SKM-1 (cell line): Measurements from ENCODE around the gene FYTTD1.
"Not testable (repeated sequence)": the region's sequence is repeated elsewhere in the genome, so short reads cannot be mapped to it uniquely, and the experiment has no call there.

Experiments
- DNase-seq: peaks from one replicate; lab custom pipeline; 2025; ENCODE audit not compliant: unreplicated experiment; lab: John Stamatoyannopoulos, UW

The FYTTD1 gene, protein sequence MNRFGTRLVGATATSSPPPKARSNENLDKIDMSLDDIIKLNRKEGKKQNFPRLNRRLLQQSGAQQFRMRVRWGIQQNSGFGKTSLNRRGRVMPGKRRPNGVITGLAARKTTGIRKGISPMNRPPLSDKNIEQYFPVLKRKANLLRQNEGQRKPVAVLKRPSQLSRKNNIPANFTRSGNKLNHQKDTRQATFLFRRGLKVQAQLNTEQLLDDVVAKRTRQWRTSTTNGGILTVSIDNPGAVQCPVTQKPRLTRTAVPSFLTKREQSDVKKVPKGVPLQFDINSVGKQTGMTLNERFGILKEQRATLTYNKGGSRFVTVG

DNA sequence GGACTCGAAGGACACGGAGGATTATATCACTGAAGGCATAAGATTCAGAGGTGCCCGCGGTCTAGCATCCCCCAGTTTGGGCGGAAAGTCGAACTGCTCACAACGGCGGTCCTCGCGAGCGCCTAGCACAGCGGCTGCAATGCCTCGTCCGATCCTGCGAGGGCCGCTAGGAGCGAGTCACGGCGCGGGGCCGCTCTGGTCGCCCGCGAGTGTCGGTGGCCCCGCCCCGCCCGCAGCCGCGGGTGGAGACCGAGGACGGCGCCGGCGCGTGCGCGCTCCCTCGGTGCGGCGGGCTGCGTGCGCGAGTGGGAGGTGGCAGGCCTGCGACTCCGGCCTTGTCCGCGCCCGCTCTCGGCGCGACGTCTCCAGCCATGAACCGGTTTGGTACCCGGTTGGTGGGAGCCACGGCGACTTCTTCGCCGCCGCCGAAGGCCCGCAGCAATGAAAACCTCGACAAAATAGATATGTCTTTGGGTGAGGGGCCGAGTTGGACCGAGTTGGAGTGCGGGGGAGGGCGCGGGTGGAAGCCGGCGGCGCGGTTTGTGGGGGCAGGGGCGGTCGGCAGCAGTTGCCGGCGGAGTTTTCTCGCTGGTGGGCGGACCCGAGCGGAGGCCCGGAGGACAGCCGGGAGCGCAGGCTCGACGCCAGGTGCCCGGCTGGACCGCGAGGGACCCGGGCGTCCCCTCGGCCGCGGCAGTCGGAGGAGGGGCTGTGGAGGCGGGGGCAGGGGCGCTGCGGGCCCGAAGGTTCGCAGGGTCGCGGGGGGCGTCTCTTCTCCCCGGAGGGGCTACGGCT lies at the start of gene FYTTD1:
Gene FYTTD1 (plus strand): TSS at position 283 of the 795 bp plus-strand sequence. CDS start 89 bp downstream, at position 372.
- DNase-seq, result peak; percentile 62

DNA sequence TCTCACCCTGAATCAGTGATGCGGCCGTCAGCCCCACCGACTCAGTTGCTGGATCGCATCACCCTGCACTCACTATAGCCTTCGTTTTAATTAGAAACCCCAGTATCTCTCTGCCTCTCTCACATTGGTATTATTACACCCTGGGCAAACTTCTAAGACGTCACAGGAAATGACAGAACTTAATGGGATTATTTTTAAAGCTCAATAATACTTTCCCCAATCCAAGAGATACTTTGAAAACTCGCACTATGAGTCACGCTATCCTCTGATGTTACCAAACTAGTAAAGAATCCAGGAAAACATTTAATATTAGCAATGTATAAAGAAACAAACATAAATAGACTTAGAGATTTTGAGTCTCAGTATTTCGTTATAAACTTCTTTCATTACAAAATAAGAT lies 49.6 kb upstream of the FYTTD1 start:
- DNase-seq, result no peak

DNA sequence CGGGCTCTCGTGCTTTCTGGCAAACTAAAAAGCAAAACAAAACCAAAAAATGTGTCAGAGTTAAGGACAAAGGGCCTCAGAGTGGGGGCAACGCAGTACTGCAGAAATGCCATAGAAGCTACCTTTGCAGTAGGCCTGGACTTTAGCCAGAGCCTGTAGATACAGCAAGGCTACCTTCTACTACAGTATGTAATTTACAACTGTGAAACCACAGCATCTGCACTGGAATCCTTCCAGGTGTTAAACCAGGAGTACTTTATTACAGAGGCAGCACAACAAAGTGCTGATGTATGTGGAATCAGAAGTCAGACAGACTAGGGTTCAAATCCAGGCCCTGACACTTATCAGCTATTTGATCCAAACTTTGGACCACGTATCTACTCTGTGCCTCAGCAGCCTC lies 47.8 kb upstream of the FYTTD1 start:
- DNase-seq, result no peak

DNA sequence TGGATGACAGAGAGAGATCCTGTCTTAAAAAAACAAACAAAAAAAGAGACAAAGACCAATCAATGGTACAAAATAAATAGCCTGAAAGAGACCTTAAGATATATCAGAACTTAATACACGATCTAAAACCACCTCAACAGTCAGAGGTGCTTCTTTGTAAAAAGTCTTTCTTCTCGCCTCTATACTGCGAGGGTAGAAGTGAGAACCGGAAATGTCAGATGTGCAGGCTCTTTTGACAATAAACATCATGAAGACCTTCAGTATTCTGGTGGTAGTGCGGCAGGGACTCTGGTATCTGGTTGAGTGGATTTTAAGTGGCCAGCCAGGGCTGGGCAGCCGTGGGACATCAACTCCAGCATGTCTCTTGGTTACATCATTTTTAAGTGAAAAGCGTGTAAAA lies 43.0 kb upstream of the FYTTD1 start:
- DNase-seq, result no peak

DNA sequence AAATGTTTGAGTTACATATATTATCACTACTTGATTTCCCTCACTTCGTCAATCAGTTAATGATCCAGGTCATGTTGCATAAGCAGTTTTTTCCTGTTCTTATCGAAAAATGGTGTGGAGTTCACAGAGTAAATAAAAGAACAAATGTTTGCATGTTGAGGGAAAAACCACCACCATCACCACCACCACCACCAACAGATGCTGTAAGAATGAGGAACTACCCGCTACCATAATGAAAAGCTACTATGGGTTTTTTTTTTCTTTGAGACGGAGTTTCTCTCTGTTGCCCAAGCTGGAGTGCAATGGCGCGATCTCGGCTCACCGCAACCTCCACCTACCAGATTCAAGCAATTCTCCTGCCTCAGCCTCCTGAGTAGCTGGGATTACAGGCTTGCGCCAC lies 40.5 kb upstream of the FYTTD1 start:
- no peak for DNase-seq

DNA sequence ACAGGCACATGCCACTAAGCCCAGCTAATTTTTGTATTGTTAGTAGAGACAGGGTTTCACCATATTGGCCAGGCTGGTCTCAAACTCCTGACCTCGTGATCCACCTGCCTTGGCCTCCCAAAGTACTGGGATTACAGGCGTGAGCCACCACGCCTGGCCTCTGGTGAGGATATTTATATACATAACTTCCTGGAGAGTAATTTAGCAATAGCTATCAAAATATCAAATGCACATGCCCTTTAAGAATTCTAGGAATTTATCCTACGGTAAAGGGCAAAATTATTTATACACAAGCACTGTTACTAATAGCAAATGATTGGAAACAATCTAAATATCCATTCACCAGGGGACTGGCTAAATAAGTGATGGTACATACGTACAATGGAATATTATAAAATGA lies 38.7 kb upstream of the FYTTD1 start:
- DNase-seq, result not testable (repeated sequence)

DNA sequence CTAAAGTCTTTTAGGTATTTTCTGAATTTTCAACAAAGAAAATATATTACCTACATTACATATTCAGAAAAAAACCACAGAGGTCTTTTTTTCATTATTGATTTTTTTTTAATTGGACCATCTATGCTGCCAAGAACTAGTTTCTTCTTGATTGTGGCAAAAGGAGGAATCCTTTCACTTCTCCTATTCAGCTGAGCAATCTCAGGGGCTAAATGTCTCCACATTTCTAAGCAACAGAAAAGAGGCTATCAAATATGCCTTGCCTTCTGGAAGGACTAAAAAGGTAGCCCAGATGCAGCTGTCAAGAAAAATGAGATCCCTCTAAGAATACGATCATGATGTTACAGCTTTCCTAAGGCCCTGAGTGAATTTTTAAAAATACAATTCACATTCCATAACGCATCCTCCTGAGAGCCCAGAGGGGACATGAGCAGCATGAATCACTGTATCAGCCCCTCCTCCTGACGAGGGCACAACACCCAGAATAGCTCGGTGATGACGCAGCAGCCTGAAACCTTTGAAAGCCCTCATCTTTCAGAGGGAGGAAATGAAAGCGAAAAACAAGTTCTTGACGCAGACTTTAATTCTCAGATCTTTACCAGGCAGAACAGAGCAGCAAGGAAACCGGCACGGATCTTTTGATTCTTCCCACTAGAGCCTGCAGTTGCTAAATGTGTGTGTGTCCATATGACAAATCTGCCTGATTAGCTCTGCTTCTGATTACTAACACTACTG lies 37.5 kb upstream of the FYTTD1 start:
- peak; percentile 19 for DNase-seq

DNA sequence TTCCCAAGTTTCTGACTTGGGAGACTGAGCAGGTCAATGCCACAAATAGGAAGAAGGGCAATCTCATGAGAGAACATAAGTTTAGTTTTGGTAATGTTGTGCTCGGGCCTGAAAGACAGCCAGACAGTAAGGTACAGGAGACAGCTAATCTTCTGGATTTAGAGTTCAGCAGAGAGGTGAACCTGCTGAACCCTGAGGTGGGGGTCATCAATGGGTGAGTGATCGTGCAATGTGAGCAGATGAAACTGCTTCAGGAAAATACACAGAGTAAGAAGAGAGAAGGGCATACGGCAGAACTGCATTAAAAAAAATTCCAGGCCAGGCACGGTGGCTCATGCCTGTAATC lies 36.2 kb upstream of the FYTTD1 start:
- no peak for DNase-seq

DNA sequence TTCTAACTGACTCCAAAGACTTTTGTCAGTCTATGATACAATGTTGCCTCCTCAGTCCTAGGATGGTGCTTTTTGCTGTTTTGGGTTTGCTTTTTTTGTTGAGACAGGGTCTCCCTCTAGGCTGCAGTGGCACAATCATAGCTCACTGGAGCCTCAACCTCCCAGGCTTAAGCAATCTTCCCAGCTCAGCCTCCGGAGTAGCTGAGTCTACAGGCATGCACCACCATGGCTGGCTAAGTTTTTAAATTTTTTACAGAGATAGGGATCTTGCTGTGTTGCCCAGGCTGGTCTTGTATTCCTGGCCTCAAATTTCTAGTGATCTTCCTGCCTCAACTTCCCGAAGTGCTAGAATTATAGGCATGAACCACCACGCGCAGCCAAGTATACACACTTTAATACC lies 35.4 kb upstream of the FYTTD1 start:
- DNase-seq, result no peak

DNA sequence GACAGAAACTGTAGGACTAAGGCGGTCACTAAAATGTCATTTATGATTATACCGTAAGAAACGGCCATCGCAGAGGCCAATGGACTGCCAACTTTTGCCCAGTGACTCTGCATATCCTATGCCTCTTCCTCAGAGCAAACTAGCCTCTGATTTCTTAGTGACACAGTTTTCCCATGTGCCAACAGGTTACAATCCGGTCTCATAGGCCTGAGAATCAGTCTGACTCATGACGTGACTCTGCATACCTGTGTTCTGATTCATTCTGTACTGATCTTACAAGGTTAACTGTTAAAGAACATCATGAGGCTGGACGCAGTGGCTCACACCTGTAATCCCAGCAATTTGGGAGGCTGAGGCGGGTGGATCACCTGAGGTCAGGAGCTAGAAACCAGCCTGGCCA lies 30.8 kb upstream of the FYTTD1 start:
- DNase-seq, result no peak

DNA sequence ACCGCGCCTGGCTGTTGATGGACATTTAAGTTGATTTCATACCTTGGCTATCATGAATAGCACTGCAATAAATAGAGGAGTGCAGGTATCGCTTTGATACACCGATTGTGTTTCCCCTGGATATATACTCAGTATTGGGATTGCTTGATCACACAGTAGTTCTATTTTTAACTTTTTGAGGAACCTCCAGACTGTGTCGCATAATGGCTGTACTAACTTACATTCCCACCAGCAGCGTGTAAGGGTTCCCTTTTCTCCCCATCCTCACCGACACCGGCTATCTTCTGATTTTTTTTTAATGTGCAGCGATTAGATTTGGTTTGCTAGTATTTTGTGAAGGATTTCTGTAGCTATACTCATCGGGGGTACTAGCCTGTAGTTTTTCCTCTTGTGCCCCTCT lies 29.0 kb upstream of the FYTTD1 start:
- DNase-seq, result no peak

DNA sequence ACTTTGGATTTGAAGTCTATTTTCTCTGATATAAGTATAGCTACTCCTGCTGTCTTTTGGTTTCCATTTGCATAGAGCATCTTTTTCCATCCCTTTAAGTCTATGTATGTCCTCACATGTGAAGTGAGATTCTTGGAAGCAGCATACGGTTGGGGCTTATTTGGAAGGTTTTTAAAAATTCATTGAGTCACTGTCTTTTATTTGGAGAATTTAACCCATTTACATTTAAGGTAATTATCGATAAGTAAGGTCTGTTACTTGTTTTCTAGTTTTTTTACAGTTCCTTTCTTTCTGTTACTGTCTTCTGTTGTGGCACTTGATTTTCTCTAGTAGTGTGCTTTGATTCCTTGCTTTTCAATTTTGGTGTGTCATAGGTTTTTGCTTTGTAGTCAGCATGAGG lies 26.9 kb upstream of the FYTTD1 start:
- no peak for DNase-seq

DNA sequence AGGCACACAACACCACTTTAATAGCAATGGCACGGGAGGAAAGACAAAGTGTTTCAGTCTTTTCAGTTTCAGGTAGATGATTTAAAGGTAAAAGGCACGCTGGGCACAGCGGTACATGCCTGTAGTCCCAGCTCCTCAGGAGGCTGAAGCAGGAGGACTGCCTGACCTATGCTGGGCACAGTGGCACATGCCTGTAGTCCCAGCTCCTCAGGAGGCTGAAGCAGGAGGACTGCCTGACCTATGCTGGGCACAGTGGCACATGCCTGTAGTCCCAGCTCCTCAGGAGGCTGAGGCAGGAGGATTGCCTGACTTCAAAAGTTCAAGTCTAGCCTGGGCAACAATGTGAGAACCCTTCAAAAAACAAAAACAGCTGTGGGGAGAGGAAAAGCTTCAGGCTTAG lies 21.8 kb upstream of the FYTTD1 start:
- DNase-seq, result not testable (repeated sequence)

DNA sequence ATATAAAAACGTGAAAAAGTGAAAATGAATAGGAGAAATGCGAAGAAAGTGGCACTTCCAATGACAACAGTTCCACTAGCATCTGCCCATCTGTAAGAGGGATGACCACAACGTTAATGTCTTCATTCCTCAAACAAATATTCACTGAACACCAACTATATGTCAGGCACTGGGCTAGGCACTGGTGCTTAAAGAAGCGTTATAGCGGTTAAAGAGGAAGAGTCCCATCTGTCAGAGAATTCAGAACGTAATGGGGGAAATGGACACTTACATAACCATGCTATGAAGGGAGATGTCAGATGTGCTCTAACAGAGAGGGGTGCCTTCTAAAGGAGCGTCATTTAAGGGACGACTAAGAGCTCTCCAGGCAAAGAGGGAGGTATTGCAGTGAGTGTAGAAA lies 21.2 kb upstream of the FYTTD1 start:
- DNase-seq, result no peak

DNA sequence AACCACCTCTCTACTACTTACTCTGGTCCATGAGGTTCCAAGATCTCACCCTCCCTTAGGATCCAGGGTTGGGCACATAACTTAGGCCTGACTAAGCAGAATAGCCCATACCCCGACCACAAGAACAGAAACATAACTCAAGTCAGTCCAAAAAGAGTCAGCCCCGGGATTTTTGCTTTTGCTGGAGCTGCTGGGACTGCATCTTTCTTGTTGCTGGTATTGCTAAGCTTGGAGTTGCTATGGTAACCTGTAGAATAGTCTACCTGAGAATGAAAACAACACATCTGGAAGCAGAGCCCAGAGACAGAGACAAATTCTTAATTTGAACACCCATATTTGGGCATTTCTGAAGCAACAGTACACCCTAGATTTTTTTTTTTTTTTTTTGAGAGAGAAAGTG lies 19.5 kb upstream of the FYTTD1 start:
- DNase-seq, result no peak

DNA sequence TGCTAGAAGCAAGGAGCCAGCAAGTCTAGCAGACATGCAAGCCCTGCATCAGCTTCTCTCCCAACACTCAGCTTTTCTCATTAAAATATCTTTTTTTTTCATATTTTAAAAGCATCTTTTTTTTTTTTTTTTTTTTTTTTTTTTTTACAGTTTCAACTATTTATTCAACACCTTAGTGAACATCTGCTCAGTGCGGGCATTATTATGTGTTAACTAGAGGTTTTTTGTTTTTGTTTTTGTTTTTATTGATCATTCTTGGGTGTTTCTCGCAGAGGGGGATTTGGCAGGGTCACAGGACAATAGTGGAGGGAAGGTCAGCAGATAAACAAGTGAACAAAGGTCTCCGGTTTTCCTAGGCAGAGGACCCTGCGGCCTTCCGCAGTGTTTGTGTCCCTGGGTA lies 18.9 kb upstream of the FYTTD1 start:
- not testable (repeated sequence) for DNase-seq

DNA sequence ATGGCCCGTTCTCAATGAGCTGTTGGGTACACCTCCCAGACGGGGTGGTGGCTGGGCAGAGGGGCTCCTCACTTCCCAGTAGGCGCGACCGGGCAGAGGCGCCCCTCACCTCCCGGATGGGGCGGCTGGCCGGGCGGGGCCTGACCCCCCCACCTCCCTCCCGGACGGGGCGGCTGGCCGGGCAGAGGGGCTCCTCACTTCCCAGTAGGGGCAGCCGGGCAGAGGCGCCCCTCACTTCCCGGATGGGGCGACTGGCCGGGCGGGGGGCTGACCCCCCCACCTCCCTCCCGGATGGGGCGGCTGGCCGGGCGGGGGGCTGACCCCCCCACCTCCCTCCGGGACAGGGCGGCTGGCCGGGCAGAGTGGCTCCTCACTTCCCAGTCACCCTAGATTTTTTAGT lies 18.2 kb upstream of the FYTTD1 start:
- not testable (repeated sequence) for DNase-seq

DNA sequence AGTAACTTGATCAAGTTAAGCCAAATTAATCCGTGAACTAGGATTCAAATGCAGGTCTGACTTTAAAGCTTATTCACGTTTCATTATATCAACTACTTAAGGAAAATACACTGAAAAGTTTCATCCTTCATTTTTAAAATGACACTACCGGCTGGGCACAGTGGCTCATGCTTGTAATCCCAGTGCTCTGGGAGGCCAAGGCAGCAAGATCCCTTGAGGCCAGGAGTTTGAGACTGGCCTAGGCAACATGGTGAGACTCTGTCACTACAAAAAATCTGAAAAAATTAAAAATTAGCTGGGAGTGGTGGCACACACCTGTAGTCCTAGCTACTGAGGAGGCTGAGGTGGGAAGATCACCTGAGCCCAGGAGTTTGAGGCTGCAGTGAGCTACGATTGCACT lies 16.6 kb upstream of the FYTTD1 start:
- no peak for DNase-seq

DNA sequence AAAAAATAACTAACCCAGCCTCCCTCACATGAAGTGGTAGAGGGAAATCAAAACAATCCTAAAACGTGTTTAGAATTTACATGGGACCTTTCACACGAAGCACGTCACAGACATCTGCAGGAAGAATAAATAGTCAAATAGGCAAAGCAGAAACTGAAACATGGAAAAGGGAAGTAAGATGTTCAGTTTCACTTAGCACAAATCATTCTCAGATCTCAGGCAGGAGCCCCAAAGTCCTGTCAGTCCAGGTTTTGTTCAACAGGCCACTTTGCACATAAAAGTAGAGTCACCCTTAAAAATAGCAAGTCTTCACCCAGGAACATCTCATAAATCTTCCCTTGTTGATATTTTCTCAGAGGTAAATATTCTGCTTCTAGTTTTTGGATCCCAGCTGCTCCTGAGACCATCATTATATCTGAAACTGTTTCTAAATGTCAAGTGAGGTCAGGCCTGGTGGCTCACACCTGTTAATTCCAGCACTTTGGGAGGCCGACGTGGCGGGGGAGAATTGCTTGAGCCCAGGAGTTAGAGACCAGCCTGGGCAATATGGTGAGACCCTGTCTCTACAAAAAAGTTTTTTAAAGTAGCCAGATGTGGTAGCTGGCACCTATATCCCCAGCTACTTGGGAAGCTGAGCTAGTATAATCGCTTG lies 14.9 kb upstream of the FYTTD1 start:
- peak; percentile 41 for DNase-seq

DNA sequence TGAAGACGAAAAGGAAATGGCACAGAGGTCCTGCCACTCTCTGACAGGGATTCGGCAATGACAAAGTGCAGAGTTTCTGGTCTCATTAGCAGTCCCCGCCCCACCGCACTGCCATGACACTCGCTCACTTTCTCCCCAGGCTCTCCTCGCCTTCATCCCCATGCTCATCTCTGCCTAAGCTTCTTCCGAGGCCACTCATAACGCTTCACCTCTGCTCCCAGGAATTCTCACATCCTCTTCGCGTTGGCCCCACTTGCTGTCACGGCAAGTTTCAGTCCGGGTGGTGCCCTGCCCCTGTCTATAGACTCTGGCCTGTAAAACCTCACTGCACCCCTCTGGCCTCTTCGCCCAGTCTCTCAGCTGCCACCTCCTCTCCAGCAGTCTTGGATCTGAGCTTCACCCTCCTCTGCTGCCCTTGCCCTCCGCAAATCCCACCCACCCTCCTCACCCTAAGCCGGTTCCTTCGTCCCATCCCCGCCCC lies 13.6 kb upstream of the FYTTD1 start:
- DNase-seq, result no peak
